ENCODE data around the gene PXYLP1. TPM values are rescaled to one million over a fixed set of nuclear protein-coding genes. Genes with fewer than 3 reads are reported as not detected.

Gene PXYLP1
- total RNA-seq, 1 donor from 2014 or later = 32.6 TPM

DNA sequence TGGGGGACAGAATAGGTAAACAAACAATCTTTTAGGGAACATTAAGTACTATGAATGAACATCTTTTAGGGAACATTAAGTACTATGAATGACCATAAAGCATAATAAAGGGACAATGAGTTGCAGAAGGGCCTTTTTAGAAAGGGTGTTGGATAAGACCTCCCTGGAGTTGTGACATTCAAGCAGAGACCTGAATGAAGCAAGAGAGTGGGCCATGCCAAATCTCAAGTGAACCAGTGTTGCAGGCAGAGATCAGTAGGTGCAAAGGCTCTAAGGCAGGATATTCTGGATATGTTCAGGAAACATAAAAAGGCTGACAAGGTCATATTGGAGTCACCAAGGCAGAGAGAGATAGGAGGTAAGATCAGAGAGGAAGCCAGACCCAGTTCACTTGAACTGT is 107.3 kb downstream of the PXYLP1 start:
- intact Hi-C loops (cut with micrococcal nuclease) = no loop called here

DNA sequence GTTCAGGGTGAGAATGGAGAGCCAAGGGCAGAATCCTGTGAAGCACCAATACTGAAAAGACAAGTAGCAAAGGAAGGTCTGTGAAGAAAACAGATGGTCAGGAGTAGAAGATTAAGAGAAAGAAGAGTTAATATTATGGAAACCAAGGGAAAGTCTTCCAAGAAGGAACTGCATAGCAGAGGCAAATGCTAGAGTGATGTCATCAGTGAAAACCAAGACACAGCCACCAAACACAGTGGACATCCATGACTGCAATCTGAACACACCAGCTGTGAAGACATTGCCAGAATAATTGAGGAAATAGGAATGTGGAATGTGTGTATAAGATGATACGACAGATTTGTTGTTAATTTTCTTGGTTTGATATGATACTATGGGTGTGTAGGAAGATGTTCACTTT is 109.9 kb downstream of the PXYLP1 start:
- intact Hi-C loops (cut with micrococcal nuclease) = no loop called here

GRCh38 chr3:141342386-141342785 is 110.8 kb downstream of the PXYLP1 start:
- intact Hi-C loops (cut with micrococcal nuclease) = no loop called here

DNA sequence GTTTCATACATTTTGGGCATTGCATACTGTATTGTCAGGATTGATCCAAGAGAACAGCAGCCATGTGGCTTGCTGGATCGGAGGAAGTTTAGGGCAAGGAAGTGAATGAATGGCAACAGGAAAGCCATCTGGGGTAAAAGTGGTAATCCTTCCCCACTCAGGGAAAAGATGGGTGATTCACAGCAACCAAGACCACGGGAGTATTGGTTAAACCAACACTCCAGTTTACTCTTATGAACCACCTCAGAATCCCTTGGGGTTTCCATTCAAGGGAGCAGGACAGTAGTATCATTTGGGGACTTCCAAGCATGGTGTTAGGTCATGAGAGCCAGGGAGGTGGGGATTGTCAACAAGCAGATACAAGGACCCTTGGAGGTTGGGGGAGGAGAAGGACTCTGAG is 111.5 kb downstream of the PXYLP1 start:
- intact Hi-C loops (cut with micrococcal nuclease) = no loop called here

DNA sequence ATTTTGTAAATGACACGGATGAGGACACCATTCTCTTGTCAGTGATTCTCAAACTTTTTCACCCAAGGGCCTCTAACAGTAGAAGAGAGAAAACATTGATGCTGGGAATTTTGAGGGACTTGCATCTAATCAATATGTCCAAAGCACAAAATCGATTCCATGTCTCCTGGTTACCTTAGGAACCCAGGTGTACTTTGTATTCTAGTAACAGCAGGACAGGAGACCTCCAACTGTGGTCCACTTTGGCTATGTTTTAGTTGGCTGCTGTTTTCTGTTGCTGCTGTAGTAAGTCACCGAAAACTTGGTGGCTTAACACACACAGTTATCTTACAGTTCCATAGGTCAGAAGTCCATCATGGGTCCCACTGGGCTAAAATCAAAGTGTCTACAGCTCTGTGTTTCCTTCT is 112.2 kb downstream of the PXYLP1 start:
- intact Hi-C loops (cut with micrococcal nuclease) = no loop called here

Other genes with a start within 250 kb of the PXYLP1 start
- gene SPSB4, start 180.5 kb upstream of the PXYLP1 start, total RNA-seq = not detected in 2 replicates
- 15.9 and 19.7 TPM in 2 replicates for gene ZBTB38, start 136.7 kb downstream of the PXYLP1 start, total RNA-seq

Data from T-helper 2 cell treated with Interferon-gamma antibody and Interleukin-4, amounts not matched to agents 100 ng/mL and 5 ng/mL, for 36 hours (primary cell).